Neural cell (in vitro differentiated cells): ENCODE data around the gene DHPS.

Source experiments
- EP300 ChIP-seq: fragments of 450-650 bp; conservative IDR thresholded peaks from 2 replicates; pipeline ENCODE4 v1.6.1; 2014; ENCODE audit warnings: antibody characterized with exemption, mild to moderate bottlenecking, moderate library complexity; ENCODE audit not compliant: poor library complexity, severe bottlenecking
- POLR2AphosphoS5 ChIP-seq: IDR thresholded peaks from 2 replicates; pipeline ENCODE4 v1.6.1; 2012
- RAD21 ChIP-seq: fragments of 450-650 bp; conservative IDR thresholded peaks from 2 replicates; pipeline ENCODE4 v1.6.1; 2014; ENCODE audit warnings: antibody characterized with exemption, mild to moderate bottlenecking, moderate library complexity
- TF ChIP-seq, protein P1 (sequence below): fragments of 450-650 bp; IDR thresholded peaks from 2 replicates; pipeline ENCODE4 v1.5.1; 2014; ENCODE audit warnings: antibody characterized with exemption, mild to moderate bottlenecking, moderate library complexity; ENCODE audit not compliant: poor library complexity, severe bottlenecking

DNA sequence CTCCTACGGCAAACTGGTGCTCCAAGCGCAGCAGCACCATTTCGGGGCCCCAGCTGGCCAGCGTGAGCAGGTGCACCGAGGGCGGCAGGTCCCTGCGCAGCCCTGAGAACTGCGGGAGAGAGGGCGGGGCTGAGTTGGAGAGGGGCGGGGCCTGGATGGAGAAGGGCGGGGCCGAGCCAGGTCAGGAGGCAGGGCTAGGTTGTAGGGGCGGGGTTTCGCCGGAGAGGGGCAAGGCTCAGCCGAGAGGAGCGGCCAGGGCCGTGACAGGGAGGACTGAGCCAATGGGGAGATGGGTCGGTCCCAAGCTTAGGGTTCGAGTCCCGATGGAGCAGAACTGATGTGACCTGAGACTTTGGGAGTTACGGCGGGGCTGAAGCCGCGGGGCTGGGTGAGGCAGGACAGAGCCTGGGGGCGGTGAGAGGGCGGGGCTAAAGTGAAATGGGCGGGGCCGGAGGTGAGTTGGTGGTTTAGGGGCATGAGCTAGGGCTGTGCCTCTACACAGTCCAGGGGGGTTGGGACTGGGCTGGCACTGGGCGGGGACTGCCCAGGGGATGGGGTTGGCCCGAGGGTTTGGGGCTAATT, 34.1 kb downstream of the DHPS start:
- TF ChIP-seq RAD21: no peak
- TF ChIP-seq, protein P1, sequence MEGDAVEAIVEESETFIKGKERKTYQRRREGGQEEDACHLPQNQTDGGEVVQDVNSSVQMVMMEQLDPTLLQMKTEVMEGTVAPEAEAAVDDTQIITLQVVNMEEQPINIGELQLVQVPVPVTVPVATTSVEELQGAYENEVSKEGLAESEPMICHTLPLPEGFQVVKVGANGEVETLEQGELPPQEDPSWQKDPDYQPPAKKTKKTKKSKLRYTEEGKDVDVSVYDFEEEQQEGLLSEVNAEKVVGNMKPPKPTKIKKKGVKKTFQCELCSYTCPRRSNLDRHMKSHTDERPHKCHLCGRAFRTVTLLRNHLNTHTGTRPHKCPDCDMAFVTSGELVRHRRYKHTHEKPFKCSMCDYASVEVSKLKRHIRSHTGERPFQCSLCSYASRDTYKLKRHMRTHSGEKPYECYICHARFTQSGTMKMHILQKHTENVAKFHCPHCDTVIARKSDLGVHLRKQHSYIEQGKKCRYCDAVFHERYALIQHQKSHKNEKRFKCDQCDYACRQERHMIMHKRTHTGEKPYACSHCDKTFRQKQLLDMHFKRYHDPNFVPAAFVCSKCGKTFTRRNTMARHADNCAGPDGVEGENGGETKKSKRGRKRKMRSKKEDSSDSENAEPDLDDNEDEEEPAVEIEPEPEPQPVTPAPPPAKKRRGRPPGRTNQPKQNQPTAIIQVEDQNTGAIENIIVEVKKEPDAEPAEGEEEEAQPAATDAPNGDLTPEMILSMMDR: no peak
- TF ChIP-seq EP300: no peak
- TF ChIP-seq POLR2AphosphoS5: no peak
